ENCODE measurements around the gene FBF1. TPM values are rescaled to one million over a fixed set of nuclear protein-coding genes. Genes with fewer than 3 reads are reported as not detected.
A peak's percentile ranks its signal among the peaks of the same experiment; 100 is the strongest.

FBF1 gene
- total RNA-seq, 2 donors from 2014 or later: 20.0 to 22.3 TPM

GRCh38 chr17:75900691-75901533, 39.9 kb downstream of the FBF1 start:
- peak overlapping the region; percentile 39 for H3K27ac Mint-ChIP-seq
- no peak for ATAC-seq
- H3K27me3 Mint-ChIP-seq: no peaks in the 10 kb centered on the region
- peaks cover 8% of the 10 kb centered on the region for H3K4me1 Mint-ChIP-seq
- H3K4me3 Mint-ChIP-seq: no peak overlapping the region
- no peak for DNase-seq
- no peaks in the 10 kb centered on the region for H3K36me3 Mint-ChIP-seq (ENCODE audit: low read depth)
- no peaks in the 10 kb centered on the region for H3K9me3 ChIP-seq (ENCODE audit: control insufficient read depth, low read length, poor library complexity, severe bottlenecking)

- DNase-seq (no peak), ATAC-seq (no peak)
- peaks cover 18% of the 10 kb centered on the region for H3K4me1 Mint-ChIP-seq
- H3K36me3 Mint-ChIP-seq (ENCODE audit: low read depth): no peaks in the 10 kb centered on the region
- no peaks in the 10 kb centered on the region for H3K27me3 Mint-ChIP-seq
- peak overlapping the region; percentile 39 for H3K27ac Mint-ChIP-seq
- no peak overlapping the region for H3K4me3 Mint-ChIP-seq
- no peaks in the 10 kb centered on the region for H3K9me3 ChIP-seq (ENCODE audit: control insufficient read depth, low read length, poor library complexity, severe bottlenecking)
Measured at GRCh38 chr17:75899767-75900468, 40.9 kb downstream of the FBF1 start.

GRCh38 chr17:75899353-75899752, 41.5 kb downstream of the FBF1 start:
- ATAC-seq (no peak), DNase-seq (no peak)
- Mint-ChIP-seq H3K27me3 (no peaks in the 10 kb centered on the region), H3K36me3 (ENCODE audit: low read depth) (no peaks in the 10 kb centered on the region), H3K4me3 (no peak overlapping the region), H3K27ac (peak overlapping the region; percentile 11), H3K4me1 (peaks cover 17% of the 10 kb centered on the region)
- H3K9me3 ChIP-seq (ENCODE audit: control insufficient read depth, low read length, poor library complexity, severe bottlenecking): no peaks in the 10 kb centered on the region

- Mint-ChIP-seq H3K27me3 (no peaks in the 10 kb centered on the region), H3K27ac (peak overlapping the region; percentile 11), H3K4me1 (peaks cover 20% of the 10 kb centered on the region), H3K36me3 (ENCODE audit: low read depth) (no peaks in the 10 kb centered on the region), H3K4me3 (peak overlapping the region; percentile 15)
- no peak for DNase-seq
- H3K9me3 ChIP-seq (ENCODE audit: control insufficient read depth, low read length, poor library complexity, severe bottlenecking): no peaks in the 10 kb centered on the region
- ATAC-seq: no peak
Measured at GRCh38 chr17:75898791-75899190, 42.1 kb downstream of the FBF1 start.

- Mint-ChIP-seq H3K36me3 (ENCODE audit: low read depth) (no peaks in the 10 kb centered on the region), H3K27ac (peak overlapping the region; percentile 59), H3K4me1 (peaks cover 21% of the 10 kb centered on the region), H3K4me3 (peak overlapping the region; percentile 75), H3K27me3 (no peaks in the 10 kb centered on the region)
- ATAC-seq: no peak
- H3K9me3 ChIP-seq (ENCODE audit: control insufficient read depth, low read length, poor library complexity, severe bottlenecking): no peaks in the 10 kb centered on the region
- no peak for DNase-seq
Measured at GRCh38 chr17:75898065-75898464, 42.8 kb downstream of the FBF1 start.

GRCh38 chr17:75897160-75898019, 43.5 kb downstream of the FBF1 start:
- Mint-ChIP-seq H3K27ac (peak overlapping the region; percentile 59), H3K4me1 (peaks cover 21% of the 10 kb centered on the region), H3K4me3 (peak overlapping the region; percentile 75), H3K27me3 (no peaks in the 10 kb centered on the region), H3K36me3 (ENCODE audit: low read depth) (no peaks in the 10 kb centered on the region)
- ATAC-seq (no peak), DNase-seq (no peak)
- H3K9me3 ChIP-seq (ENCODE audit: control insufficient read depth, low read length, poor library complexity, severe bottlenecking): no peaks in the 10 kb centered on the region

GRCh38 chr17:75896415-75897159, 44.3 kb downstream of the FBF1 start, which contains the start of gene TRIM65:
Gene TRIM65 (minus strand): TSS chr17:75896951. CDS start chr17:75896937, 14 bp downstream.
- Mint-ChIP-seq H3K27ac (peak within 1 kb of the TSS; percentile 88), H3K27me3 (no peaks in the 10 kb centered on the region), H3K4me1 (peaks cover 21% of the 10 kb centered on the region), H3K36me3 (ENCODE audit: low read depth) (no peaks in the 10 kb centered on the region), H3K4me3 (peak within 1 kb of the TSS; percentile 89)
- ATAC-seq (peak; percentile 87), DNase-seq (peak; percentile 62 to 72 (median 70))
- no peaks in the 10 kb centered on the region for H3K9me3 ChIP-seq (ENCODE audit: control insufficient read depth, low read length, poor library complexity, severe bottlenecking)

- ATAC-seq: peak; percentile 5
- H3K36me3 Mint-ChIP-seq (ENCODE audit: low read depth): no peaks in the 10 kb centered on the region
- H3K9me3 ChIP-seq (ENCODE audit: control insufficient read depth, low read length, poor library complexity, severe bottlenecking): no peaks in the 10 kb centered on the region
- H3K4me1 Mint-ChIP-seq: peaks cover 21% of the 10 kb centered on the region
- H3K4me3 Mint-ChIP-seq: peak overlapping the region; percentile 89
- H3K27me3 Mint-ChIP-seq: no peaks in the 10 kb centered on the region
- DNase-seq: no peak
- H3K27ac Mint-ChIP-seq: peak overlapping the region; percentile 88
Measured at GRCh38 chr17:75895370-75896155, 45.3 kb downstream of the FBF1 start.

GRCh38 chr17:75894049-75894733, 46.7 kb downstream of the FBF1 start:
- H3K4me3 Mint-ChIP-seq: peak overlapping the region; percentile 7

GRCh38 chr17:75893305-75894048, 47.4 kb downstream of the FBF1 start:
- peaks cover 21% of the 10 kb centered on the region for H3K4me1 Mint-ChIP-seq
- ATAC-seq (no peak), DNase-seq (no peak)
- no peaks in the 10 kb centered on the region for H3K9me3 ChIP-seq (ENCODE audit: control insufficient read depth, low read length, poor library complexity, severe bottlenecking)
- no peak overlapping the region for H3K4me3 Mint-ChIP-seq
- H3K27ac Mint-ChIP-seq: peak overlapping the region; percentile 76
- no peaks in the 10 kb centered on the region for H3K27me3 Mint-ChIP-seq
- H3K36me3 Mint-ChIP-seq (ENCODE audit: low read depth): no peaks in the 10 kb centered on the region

More at GRCh38 chr17:75894049-75894733, 46.7 kb downstream of the FBF1 start:
- peak overlapping the region; percentile 76 for H3K27ac Mint-ChIP-seq
- H3K4me1 Mint-ChIP-seq: peaks cover 21% of the 10 kb centered on the region
- DNase-seq (no peak), ATAC-seq (no peak)
- no peaks in the 10 kb centered on the region for H3K27me3 Mint-ChIP-seq
- no peaks in the 10 kb centered on the region for H3K36me3 Mint-ChIP-seq (ENCODE audit: low read depth)
- no peaks in the 10 kb centered on the region for H3K9me3 ChIP-seq (ENCODE audit: control insufficient read depth, low read length, poor library complexity, severe bottlenecking)
